HCEC 1CT (cell line): ENCODE results near the gene MYO1F.
"Not testable (repeated sequence)": the region's sequence is repeated elsewhere in the genome, so short reads cannot be mapped to it uniquely, and the experiment has no call there.

ENCODE experiments used
- DNase-seq: peaks from one replicate; pipeline ENCODE4 v3.0.0-alpha.2; 2017

The MYO1F gene

DNA sequence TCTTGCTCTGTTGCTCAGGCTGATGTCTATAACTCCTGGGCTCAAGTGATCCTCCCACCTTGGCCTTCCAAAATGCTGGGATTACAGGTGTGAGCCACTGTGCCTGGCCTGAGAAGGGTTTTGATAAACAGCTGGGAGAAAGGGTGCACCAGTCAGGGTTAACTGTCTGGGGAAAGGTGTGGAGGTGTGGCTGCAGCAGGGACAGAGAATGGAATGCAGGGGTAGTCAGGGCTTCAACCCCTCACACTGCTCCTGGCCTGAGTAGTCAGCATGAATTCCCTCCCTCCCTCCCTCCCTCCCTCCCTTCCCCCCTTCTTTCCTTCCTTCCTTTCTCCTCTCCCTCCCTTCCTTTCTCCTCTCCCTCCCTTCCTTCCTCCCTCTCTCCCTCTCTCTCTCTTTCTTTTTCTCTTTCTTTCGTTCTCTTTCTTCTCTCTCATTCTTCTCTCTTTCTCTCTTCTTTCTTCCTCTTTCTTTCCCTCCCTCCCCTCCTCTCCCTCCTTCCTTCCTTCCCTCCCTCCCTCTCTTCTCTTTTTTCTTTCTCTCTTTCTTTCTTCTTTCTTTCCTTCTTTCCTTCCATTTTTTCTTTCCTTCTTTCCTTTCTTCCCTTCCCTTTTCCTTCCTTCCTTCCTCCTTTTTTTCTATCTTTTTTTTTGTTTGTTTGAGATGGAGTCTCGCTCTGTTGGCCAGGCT, 16.0 kb downstream of the MYO1F start:
- no peak for DNase-seq

DNA sequence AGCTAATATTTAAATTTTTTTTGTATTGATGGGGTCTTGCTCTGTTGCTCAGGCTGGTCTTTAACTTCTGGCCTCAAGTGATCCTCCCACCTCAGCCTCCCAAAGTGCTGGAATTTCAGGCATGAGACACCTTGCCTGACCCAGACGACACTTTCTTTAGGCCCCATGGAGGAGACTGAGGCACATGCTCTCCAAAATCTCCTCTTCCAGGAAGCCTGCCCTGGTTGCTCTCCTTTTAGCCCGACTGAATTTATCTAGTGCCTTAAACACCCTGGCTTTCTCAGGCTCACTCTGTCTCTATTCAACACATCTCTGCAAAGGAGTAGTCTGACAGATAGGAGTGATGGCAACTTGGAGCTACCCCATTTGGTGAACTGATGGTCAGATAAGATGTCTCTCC, 18.9 kb downstream of the MYO1F start:
- no peak for DNase-seq

DNA sequence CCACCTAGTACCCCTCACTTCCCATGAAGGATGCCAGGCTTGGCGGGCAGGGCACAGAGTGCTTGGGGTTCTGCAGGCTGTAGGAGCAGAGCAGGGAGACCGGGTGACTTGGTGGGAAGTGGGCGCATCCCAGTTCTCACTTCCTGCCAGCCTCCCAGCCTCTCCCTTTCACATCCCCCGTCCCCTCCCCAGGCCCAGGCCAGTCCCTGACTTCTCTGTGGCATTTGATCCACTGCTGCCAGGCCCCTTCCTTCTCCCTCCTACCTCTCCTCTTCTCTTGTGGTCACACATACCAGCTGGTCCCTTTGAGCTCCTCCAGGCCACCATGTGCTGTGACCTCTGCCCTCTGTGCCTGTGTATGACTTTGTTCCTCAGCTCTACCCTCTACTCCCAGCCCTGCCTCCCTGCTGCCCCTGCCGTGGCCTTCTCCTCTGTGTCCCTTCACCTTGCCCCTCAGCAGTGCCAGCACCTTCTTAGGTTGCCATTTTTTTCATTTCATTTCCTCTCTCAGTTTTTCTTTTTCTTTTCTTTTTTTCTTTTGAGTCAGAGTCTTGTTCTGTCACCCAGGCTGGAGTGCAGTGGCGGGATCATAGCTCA, 19.5 kb downstream of the MYO1F start:
- DNase-seq, result no peak

DNA sequence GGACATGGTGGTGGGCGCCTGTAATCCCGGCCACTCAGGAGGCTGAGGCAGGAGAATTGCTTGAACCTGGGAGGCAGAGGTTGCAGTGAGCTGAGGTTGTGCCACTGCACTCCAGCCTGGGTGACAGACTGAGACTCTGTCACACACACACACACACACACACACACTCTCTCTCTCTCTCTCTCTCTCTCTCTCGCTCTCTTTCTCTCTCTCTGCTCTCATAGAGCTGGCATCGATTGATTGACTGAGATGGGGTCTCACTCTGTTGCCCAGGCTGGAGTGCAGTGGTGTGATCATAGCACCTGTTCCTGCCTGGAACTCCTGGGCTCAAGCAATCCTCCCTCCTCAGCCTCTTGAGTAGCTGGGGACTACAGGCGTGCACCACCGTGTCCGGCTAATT, 23.5 kb downstream of the MYO1F start:
- DNase-seq, result not testable (repeated sequence)

DNA sequence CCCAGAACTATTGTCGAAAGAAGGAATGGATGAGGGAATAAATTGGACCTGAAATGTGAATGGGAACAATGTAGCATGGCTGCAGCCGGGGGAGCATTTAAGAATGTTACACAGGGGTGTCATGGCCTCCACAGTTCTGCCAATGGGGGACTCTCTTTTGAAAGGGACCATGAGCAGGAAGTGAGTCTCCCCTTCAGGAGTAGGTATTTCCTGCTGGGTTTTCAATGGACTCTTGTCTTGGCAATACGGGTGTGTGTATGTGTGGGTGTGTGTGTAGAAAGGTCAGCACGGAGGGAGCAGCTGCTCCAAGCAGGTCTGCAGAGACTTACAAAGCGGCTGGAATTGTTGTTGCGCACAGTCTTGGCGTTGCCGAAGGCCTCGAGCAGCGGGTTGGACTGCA, 24.4 kb downstream of the MYO1F start:
- no peak for DNase-seq

DNA sequence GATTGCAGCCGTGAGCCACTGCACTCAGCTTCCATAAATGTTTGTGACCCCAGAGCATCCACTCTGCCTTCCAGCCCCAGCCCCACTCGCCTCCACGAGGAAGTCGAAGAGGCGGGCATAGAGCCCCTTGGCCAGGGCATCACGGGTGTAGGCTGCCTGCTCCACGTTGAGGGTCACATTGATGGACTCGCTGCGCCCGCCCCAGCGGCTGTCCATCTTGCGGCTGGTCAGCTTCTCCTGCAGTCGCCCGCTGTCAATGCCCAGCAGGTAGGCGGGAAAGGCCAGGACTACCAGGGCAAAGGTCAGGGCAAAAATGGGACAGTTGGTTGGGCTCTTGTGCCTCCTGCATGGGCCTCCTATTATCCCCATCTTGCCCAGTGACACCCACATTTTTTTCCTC, 27.2 kb downstream of the MYO1F start:
- no peak for DNase-seq

DNA sequence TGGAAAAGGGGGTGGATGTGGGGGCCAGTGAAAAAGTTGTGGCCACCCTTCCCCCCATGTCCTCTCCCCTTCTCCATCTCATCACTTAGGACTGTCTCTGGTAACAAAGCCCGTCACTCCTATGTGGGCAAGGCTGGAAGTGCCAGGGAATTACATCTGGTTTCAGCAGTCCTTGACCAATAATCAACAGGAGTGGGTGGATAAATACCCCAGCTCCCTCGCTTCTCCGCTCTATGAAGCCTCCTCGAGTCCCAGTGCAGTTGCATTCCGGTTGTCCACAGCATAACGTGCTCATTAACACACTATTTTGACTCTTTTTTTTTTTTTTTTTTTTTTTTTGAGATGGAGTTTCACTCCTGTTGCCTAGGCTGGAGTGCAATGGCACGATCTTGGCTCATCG, 31.5 kb downstream of the MYO1F start:
- no peak for DNase-seq

DNA sequence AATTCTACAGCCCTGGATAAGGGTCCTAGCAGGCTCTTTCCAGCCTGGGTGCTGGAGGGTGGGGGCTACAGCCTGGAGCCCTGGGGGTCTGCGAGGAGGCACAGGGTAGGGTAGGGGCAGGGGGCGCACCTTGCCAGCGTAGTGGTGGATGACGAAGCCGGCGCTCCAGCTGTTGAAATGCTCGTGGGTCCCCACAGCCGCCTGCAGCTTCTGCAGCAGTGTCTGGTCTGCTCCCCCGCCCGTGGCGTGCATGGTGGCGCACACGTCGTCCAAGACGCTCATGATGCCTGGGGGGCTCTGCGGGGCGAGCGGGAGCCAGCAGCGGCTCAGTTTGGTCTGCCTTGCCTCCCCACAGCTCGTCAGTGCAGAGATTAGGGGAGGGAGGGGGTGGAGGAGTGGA, 33.1 kb downstream of the MYO1F start:
- DNase-seq, result no peak

DNA sequence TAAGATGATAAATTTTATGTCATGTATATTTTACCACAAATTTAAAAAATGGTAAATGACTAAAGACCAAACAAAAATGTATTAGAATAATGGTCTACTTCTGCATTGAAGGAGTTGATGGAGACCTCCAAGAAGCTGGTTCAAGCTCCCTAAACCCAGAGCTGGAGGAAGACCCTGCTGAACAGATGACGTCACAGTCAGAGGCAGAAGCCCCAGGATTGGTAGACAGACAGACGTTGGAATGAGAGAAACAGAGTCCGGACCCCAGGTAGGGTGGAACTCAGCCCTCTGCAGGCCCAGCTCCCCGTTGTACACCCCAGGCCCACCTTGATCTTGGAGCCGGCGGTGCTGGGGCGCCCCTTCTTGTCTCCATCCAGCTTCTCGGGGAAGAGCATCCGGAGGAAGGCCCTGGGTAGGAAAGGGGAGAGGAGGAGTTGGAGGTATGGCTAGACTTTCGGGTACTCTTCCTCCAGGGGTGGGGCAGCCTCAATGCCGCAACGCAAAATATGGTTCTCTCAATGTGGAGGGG, 37.6 kb downstream of the MYO1F start:
- no peak for DNase-seq

DNA sequence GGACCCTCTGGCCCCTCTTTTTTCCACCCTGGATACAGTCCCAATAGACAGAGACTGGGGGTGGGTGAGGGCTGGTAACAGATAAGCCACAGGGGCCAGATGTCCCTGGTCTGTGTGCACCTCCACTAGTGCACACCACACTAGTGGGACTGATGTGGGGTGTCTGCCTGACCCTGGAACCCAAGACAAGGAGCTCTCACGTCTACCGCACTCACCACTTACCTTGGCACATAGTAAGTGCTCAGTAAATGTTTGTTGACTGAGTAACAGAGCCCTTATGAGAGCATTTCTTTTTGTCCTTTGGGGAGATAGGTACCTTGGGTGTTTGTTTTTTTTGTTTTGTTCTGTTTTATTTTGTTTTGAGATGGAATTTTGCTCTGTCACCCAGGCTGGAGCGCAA, 40.1 kb downstream of the MYO1F start:
- DNase-seq, result no peak

DNA sequence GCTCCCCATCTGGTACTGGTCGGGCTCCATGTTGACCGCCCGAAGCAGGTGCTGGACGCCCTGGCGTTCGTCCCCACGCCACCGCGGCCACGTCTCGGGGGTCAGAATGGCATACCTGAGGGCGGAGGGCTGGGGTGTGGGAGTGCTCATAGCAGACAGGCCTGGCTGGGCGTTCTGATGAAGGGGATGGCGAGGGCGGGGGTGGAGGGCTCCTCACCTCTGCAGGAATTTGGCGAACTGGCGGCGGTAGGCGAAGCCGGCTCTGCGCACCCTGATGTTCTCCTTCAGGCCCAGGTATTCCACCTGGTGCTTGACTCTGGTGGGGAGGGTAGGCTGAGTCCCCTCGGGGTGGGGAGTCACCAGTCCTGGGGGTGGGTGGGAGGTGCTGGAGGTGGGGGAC, 41.0 kb downstream of the MYO1F start:
- DNase-seq, result no peak

DNA sequence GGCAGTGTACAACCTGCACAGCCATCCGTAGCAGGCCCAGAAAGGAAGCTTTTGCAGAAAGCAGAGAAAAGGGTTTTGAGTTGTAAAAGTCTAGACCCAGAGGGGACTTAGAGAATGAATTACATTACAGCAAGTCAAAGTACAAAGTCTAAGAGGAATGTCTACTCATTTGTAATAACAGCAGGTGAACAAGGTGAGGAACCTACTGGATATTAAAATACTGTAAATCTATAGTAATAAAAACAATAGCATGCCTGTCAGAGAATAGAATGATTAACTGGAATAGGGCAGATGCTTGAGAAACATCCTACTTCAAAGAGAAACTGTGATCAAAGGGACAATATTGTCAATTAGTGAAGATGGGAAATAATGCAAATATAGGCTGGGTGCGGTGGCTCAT, 45.0 kb downstream of the MYO1F start:
- DNase-seq, result no peak

DNA sequence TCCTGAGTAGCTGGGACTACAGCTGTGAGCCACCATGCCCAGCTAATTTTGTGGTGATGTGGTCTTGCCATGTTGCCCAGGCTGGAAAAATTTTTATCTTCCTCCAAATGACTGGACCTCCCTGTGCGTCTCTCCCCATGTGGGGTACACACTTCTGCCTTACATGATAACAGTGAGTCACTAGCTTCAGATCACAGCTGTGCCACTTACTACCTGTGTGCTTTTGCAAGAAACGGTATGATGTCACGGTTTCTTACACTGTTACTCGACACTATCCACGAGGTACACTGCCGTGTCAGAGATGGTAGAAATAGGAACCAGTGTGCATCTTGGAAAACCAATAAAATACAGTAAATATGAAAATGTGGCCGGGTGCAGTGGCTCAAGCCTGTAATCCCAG, 45.8 kb downstream of the MYO1F start:
- DNase-seq, result no peak

DNA sequence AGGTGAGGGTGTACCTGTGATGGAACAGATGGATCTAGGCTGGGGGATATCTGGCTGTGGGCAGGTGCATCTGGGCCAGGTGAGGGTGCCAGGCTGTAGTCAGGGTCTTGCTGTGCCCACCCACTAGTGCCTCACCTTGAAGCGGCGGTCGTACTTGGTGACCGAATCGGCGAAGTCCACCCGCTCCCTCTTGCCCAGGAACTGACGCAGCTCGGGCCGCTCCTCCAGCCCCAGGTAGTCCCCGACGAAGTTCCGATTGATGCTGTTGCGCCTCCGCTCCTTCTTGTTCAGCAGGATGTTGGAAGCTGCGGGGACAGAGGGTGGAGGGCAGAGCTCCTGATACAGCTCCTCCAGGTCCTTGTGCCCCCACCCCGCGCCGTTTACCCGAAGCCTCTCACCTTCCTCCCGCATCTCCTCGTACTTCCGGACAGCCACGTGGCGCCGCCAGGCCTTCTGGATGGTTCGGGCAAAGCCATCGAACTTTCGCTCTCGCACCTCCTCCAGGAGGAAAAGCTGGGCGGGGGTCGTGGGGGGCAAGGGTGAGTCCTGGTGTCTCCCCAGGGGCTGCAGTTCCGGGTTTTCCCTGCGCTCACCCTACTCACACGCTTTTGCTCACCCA, 47.1 kb downstream of the MYO1F start:
- no peak for DNase-seq

DNA sequence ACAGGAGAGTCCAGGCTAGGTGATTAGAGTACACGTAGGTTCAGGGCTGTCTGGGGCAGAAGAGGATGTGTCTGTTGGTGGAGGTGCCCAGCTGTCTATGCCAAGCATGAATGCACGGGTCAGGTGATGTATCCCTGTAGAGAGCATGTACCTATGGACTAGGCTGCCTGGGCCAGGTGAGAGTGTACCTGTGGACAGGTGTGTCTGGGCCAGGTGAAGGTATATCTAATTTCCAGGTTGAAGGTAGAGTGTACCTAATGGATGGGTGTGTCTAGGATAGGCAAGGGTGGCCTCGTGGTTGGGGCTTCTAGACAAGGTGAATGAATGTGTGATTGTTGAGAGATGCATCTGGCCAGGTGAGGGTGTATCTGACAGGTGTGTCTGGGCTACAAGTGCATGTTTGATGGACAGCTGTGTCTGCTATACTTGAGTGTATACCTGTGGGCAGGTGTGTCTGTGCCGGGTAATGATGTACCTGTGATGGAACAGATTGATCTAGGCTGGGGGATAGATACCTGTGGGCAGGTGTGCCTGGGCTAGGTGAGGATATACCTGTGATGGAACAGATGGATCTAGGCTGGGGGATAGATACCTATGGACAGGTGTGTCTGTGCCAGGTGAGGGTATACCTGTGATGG, 47.8 kb downstream of the MYO1F start:
- DNase-seq, result no peak

DNA sequence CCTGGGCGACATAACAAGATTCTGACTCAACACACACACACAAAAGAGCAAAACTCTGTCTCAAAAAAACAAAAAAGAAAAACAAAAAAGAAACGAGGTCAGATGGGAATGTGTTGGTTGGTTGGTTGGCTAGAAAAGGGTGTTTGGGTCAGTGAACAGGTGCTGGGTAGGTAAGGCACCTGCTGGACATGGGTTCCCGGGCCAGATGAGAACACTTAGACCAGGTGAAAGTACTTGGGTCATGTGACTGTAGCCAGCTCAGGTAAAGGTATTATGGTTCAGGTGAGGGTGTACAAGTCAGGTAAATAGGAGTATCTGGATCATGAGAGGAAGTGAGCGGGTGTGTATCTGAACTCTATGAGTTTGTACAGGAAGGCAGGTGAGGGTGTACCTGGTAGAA, 48.7 kb downstream of the MYO1F start:
- no peak for DNase-seq

DNA sequence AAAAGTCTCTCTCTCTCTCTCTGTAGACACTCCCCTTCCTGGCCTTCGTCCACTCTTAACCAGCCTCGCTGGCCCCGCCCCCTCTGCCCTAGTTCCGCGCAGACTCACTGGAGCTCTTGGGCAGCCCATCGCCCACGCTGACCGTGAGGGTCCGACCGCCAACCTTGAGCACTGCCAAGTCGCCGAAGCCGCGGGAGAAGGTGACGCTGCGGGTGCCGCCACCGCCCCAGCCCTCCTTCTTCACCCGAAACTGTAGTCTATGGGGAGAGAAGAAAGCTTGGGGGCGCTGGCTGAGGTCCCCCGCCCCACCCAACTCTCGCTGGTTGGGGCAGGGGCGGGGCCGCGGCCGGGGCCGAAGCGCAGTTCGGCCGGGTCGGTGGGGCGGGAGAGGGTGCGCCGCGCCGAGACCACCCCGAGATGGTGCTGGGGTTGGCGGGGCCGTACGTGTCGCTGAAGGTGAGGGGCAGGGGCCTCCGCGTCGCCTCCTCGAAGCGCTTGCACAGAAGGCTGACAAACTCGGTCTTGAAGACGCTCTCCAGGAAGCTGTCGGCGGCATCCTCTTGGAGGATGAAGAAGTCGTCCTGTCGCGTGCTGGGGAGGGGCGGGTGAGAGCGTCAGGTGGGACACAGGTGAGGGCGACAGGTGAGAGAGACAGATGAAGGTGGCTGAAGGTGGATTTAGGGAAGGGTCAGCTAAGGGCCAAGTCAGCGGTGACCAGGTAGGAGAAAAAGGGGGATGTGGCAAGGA, 50.7 kb downstream of the MYO1F start:
- DNase-seq, result peak; percentile 63

DNA sequence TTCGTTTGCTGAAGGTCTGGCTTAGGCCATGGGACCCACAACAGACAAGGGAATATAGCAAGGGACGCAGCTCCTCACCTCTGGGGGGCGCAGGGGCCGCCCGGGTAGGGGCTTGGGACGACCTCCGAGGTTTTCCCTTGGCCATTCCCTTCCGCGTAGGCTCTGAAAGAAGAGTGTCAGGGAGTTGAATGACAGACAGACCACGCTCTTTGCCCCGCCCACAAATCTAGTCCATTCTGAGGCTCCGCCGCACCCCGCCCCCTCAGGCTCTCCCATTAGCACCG, 51.9 kb downstream of the MYO1F start:
- no peak for DNase-seq

DNA sequence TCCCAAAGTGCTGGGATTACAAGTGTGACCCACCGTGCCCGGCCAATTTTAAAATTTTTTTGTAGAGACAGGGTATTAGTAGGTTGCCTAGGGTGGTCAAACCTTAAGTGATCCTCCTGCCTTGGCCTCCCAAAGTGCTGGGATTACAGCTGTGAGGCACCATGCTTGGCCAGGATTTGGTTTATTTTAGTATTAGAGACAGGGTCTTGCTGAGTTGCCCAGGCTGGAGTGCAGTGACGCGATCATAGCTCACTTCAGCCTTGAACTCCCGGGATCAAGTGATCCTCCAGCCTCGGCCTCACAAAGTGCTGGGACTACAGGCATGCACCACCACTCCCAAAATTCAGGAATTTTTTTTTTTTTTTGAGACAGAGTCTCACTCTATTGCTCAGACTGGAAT, 57.9 kb downstream of the MYO1F start:
- no peak for DNase-seq

DNA sequence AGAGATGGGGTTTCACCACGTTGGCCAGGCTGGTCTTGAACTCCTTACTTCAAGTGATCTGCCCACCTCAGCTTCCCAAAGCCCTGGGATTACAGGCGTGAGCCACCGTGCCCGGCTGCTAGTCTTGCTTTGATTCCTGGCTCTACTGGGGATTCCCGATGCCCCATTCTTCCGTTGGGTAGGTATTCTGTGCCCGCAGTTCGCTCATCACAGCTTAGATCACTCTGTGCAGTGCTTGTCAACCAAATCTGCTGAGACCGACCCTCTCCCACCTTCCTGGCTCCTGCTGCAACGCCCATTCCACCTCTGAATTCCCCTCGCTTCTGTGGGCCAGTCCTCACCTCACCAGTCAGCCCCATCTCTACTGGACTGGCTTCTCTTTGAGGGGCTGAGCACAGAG, 58.7 kb downstream of the MYO1F start:
- no peak for DNase-seq

DNA sequence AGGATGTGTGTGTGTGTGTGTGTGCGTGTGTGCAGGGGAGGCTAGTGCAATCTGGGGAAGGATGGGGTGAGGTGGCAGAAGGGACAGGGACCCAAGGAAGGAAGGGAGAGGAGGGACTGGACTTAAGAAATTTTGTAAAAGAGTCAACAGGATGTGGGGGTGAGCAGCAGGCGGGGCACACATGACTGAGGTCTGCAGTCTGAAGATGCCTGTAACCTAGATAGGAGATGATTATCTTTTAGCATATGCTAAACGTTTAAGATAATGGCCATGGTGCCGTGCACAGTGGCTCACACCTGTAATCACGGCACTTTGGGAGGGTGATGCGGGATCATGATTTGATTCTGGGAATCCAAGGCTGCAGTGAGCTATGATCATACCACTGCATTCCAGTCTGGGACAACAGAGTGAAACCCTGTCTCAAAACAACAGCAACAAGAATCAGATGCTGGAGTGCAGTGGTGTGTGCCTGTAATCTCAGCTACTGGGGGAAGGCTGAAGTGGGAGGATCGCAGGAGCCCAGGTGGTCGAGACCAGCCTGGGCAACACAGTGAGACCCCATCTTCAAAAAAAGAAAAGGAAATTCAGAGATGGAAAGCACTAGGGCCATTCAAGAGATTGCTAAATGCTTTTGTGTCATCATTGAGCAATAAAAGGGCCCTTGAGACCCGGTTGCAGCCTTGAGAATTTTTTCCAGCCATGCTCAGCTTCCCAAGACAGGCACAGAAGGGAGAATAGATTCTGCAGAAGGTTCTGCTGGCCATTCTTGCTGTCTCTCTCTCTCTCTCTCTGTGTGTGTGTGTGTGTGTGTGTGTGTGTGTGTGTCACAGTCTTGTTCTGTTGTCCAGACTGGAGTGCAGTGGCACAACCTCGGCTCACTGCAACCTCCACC, 59.4 kb downstream of the MYO1F start:
- DNase-seq, result peak; percentile 21

DNA sequence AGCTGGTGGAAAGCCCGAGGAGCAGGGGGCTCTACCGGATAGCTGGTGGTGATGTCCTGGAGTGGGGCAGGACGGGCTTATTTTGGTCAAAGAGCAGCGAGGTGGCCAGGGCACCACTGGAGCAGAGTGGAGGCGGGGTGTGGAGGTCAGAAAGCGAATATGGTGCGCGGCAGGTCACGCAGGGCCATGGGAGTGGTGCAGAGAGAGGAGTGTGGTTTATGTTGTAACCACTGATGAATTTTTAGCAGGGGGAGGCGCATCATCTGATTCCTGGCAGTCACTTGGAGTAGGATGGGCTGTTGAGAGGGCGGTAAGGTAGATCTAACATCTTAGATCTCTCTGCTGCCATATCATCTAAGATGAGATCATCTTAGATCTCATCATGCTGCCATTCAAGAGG, 61.9 kb downstream of the MYO1F start:
- no peak for DNase-seq
